GM18517 (cell line): ENCODE measurements around the gene RBM44.
"Not testable (repeated sequence)": the region's sequence is repeated elsewhere in the genome, so short reads cannot be mapped to it uniquely, and the experiment has no call there.

Experiments
- ATAC-seq: cut with Tn5 transposase; IDR thresholded peaks from one replicate; pipeline ENCODE4 v1.9.1; 2021; ENCODE audit warnings: mild to moderate bottlenecking, moderate library complexity; ENCODE audit not compliant: unreplicated experiment

The RBM44 gene

GRCh38 chr2:237798236-237799059, at the start of gene RBM44:
TSS of gene RBM44 (plus strand) at chr2:237798779. CDS start at chr2:237813610, 14,831 bp downstream.
- ATAC-seq = no peak

GRCh38 chr2:237749002-237749401, 49.6 kb upstream of the RBM44 start:
- ATAC-seq = no peak

GRCh38 chr2:237749961-237750360, 48.6 kb upstream of the RBM44 start:
- ATAC-seq = no peak

- not testable (repeated sequence) for ATAC-seq
Observed at GRCh38 chr2:237750441-237750840, 48.1 kb upstream of the RBM44 start.

- ATAC-seq = peak; percentile 97
Observed at GRCh38 chr2:237752761-237753165, 45.8 kb upstream of the RBM44 start.

GRCh38 chr2:237754182-237754581, 44.4 kb upstream of the RBM44 start:
- no peak for ATAC-seq

GRCh38 chr2:237754626-237755248, 43.8 kb upstream of the RBM44 start:
- no peak for ATAC-seq

GRCh38 chr2:237757616-237758015, 41.0 kb upstream of the RBM44 start:
- no peak for ATAC-seq

- ATAC-seq = no peak
Observed at GRCh38 chr2:237758185-237758584, 40.4 kb upstream of the RBM44 start.

- no peak for ATAC-seq
Observed at GRCh38 chr2:237759176-237759575, 39.4 kb upstream of the RBM44 start.

GRCh38 chr2:237760506-237761502, 37.8 kb upstream of the RBM44 start:
- no peak for ATAC-seq

GRCh38 chr2:237762291-237763182, 36.0 kb upstream of the RBM44 start:
- not testable (repeated sequence) for ATAC-seq

- ATAC-seq = no peak
Observed at GRCh38 chr2:237763812-237764211, 34.8 kb upstream of the RBM44 start.

GRCh38 chr2:237765122-237765521, 33.5 kb upstream of the RBM44 start:
- not testable (repeated sequence) for ATAC-seq

GRCh38 chr2:237765875-237766274, 32.7 kb upstream of the RBM44 start:
- no peak for ATAC-seq

- no peak for ATAC-seq
Observed at GRCh38 chr2:237766340-237766739, 32.2 kb upstream of the RBM44 start.

- ATAC-seq = no peak
Observed at GRCh38 chr2:237772513-237772912, 26.1 kb upstream of the RBM44 start.

- no peak for ATAC-seq
Observed at GRCh38 chr2:237773826-237774225, 24.8 kb upstream of the RBM44 start.

- no peak for ATAC-seq
Observed at GRCh38 chr2:237774811-237775553, 23.6 kb upstream of the RBM44 start.
